H1 (cell line): Measurements from ENCODE around the gene COQ2. TPM values are rescaled to one million over a fixed set of nuclear protein-coding genes. Genes with fewer than 3 reads are reported as not detected.

ENCODE experiments used
- CTCF ChIA-PET: fragments of 300-600 bp; sonication (Branson Sonifier 250); formaldehyde crosslinking; loops from one replicate; lab custom pipeline; 2021; ENCODE audit not compliant: partially characterized antibody; lab: Charles Lee
- POLR2A ChIA-PET: fragments of 300-600 bp; sonication (Branson Sonifier 250); formaldehyde crosslinking; loops from one replicate; lab custom pipeline; 2021; ENCODE audit warnings: inconsistent platforms; ENCODE audit not compliant: partially characterized antibody; lab: Charles Lee
- DNase-seq, 2 experiments: peaks; one replicate each; pipeline versions ENCODE4 v3.0.0 to v3.0.0-alpha.2; 2010 to 2022; ENCODE audit warnings: low spot score in 2 of 2, low read depth in 1 of 2, mixed read lengths in 1 of 2
- FAIRE-seq: peaks from 2 replicates; lab custom pipeline; 2011; peaks lifted over from hg19 to GRCh38; lab: Jason Lieb, UNC
- H2AFZ ChIP-seq: 2 replicates; pipeline ENCODE4 v1.8.1; 2012; ENCODE audit warnings: low read length, inconsistent platforms
- H2AK5ac ChIP-seq: 2 replicates; pipeline ENCODE4 v1.6.1; 2013; ENCODE audit warnings: low read depth, low read length
- H2BK120ac ChIP-seq: replicated peaks from 2 replicates; pipeline ENCODE3; 2013; ENCODE audit warnings: low read depth, low read length, inconsistent platforms
- H2BK12ac ChIP-seq: 2 replicates; pipeline ENCODE4 v1.6.1; 2013; ENCODE audit warnings: low read depth, low read length
- H2BK15ac ChIP-seq: 2 replicates; pipeline ENCODE4 v1.6.1; 2013; ENCODE audit warnings: low read length
- H2BK20ac ChIP-seq: 2 replicates; pipeline ENCODE4 v1.6.1; 2013; ENCODE audit warnings: low read length
- H2BK5ac ChIP-seq: 2 replicates; pipeline ENCODE4 v1.6.1; 2013; ENCODE audit warnings: low read depth, low read length
- H3K14ac ChIP-seq: 2 replicates; pipeline ENCODE4 v1.6.1; 2013; ENCODE audit warnings: inconsistent platforms; ENCODE audit not compliant: insufficient read length
- H3K18ac ChIP-seq: 2 replicates; pipeline ENCODE4 v1.6.1; 2013; ENCODE audit warnings: low read length; ENCODE audit errors: extremely low read depth
- H3K23ac ChIP-seq: 2 replicates; pipeline ENCODE4 v1.6.1; 2013; ENCODE audit warnings: inconsistent platforms; ENCODE audit not compliant: insufficient read length
- H3K23me2 ChIP-seq: 2 replicates; pipeline ENCODE4 v1.6.1; 2013; ENCODE audit warnings: low read depth, low read length
- H3K27ac ChIP-seq: 2 replicates; pipeline ENCODE4 v1.6.1; 2011; ENCODE audit warnings: low read depth, low read length, inconsistent platforms
- H3K27me3 ChIP-seq, 4 experiments: replicated peaks in 1 of 4; 1 replicate in 1 of 4; 2 replicates in 3 of 4; pipeline versions ENCODE4 v1.6.1 to v1.8.1; 2011 to 2013; ENCODE audit warnings: low read length in 3 of 4, mild to moderate bottlenecking in 3 of 4, inconsistent platforms in 2 of 4, mixed read lengths in 2 of 4, moderate library complexity in 1 of 4; ENCODE audit not compliant: control insufficient read depth in 3 of 4, insufficient read depth in 3 of 4; ENCODE audit errors: extremely low read depth in 1 of 4
- H3K36me3 ChIP-seq, 4 experiments: 2 replicates each; pipeline versions ENCODE4 v1.6.1 to v1.8.1; 2011 to 2013; ENCODE audit warnings: mild to moderate bottlenecking in 4 of 4, low read length in 3 of 4, moderate library complexity in 2 of 4, control low read depth in 1 of 4, inconsistent platforms in 1 of 4; ENCODE audit not compliant: insufficient read depth in 4 of 4, control insufficient read depth in 2 of 4
- H3K4ac ChIP-seq: replicated peaks from 2 replicates; pipeline ENCODE3; 2013; ENCODE audit warnings: low read length, low read depth, mixed read lengths, inconsistent platforms; ENCODE audit not compliant: insufficient read length
- H3K4me1 ChIP-seq, 4 experiments: replicated peaks in 1 of 4; 1 replicate in 1 of 4; 2 replicates in 3 of 4; pipeline versions ENCODE4 v1.6.1 to v1.8.1; 2011 to 2013; ENCODE audit warnings: low read length in 3 of 4, inconsistent platforms in 2 of 4, mixed read lengths in 1 of 4; ENCODE audit not compliant: insufficient read depth in 4 of 4, control insufficient read depth in 3 of 4
- H3K4me2 ChIP-seq, 2 experiments: 2 replicates each; pipeline versions ENCODE4 v1.6.1 to v1.8.1; 2011 to 2013; ENCODE audit warnings: low read depth in 2 of 2, low read length in 2 of 2, control low read depth in 1 of 2, inconsistent platforms in 1 of 2, mild to moderate bottlenecking in 1 of 2; ENCODE audit not compliant: insufficient read depth in 1 of 2
- H3K4me3 ChIP-seq, 4 experiments: fragments of 200-600, 300-600 bp in 1 of 4; sonication (generic), shearing (Covaris generic), sonication (Bioruptor Twin) in 1 of 4; 2 replicates each; pipeline versions ENCODE4 v1.5.1 to v1.8.1; 2011 to 2016; ENCODE audit warnings: low read length in 4 of 4, low read depth in 3 of 4, control low read depth in 2 of 4, inconsistent platforms in 2 of 4, mild to moderate bottlenecking in 2 of 4, mixed read lengths in 1 of 4, moderate library complexity in 1 of 4; ENCODE audit not compliant: insufficient read depth in 2 of 4; ENCODE audit errors: extremely low read depth in 1 of 4
- H3K56ac ChIP-seq: replicated peaks from 2 replicates; pipeline ENCODE3; 2013; ENCODE audit warnings: low read depth, mild to moderate bottlenecking, mixed read lengths, low read length, inconsistent platforms; ENCODE audit not compliant: insufficient read length
- H3K79me1 ChIP-seq: 2 replicates; pipeline ENCODE4 v1.6.1; 2013; ENCODE audit warnings: low read depth, low read length, control low read depth
- H3K79me2 ChIP-seq, 2 experiments: 2 replicates each; pipeline versions ENCODE4 v1.6.1 to v1.8.1; 2012 to 2013; ENCODE audit warnings: low read length in 2 of 2, mild to moderate bottlenecking in 2 of 2, inconsistent platforms in 1 of 2; ENCODE audit not compliant: insufficient read depth in 2 of 2, control insufficient read depth in 1 of 2
- H3K9ac ChIP-seq, 4 experiments: replicated peaks in 1 of 4; 1 replicate in 1 of 4; 2 replicates in 3 of 4; pipeline versions ENCODE4 v1.6.1 to v1.8.1; 2011 to 2013; ENCODE audit warnings: low read depth in 3 of 4, low read length in 3 of 4, control low read depth in 2 of 4, mild to moderate bottlenecking in 2 of 4, moderate library complexity in 2 of 4, inconsistent platforms in 1 of 4; ENCODE audit errors: extremely low read depth in 1 of 4
- H3K9me3 ChIP-seq, 2 experiments: 2 replicates each; pipeline versions ENCODE4 v1.6.1 to v1.8.1; 2012 to 2013; ENCODE audit warnings: mild to moderate bottlenecking in 2 of 2, moderate library complexity in 2 of 2, control low read depth in 1 of 2, inconsistent platforms in 1 of 2, low read depth in 1 of 2, low read length in 1 of 2, mixed read lengths in 1 of 2; ENCODE audit not compliant: insufficient read depth in 2 of 2
- H4K20me1 ChIP-seq, 2 experiments: replicated peaks in 1 of 2; 2 replicates each; pipeline versions ENCODE3 to v1.8.1; 2011 to 2013; ENCODE audit warnings: inconsistent platforms in 2 of 2, low read length in 2 of 2, mild to moderate bottlenecking in 1 of 2; ENCODE audit not compliant: insufficient read depth in 2 of 2, control insufficient read depth in 1 of 2
- H4K5ac ChIP-seq: 2 replicates; pipeline ENCODE4 v1.6.1; 2013; ENCODE audit warnings: low read length, low read depth, mixed read lengths, inconsistent platforms; ENCODE audit not compliant: insufficient read length
- H4K8ac ChIP-seq: 2 replicates; pipeline ENCODE4 v1.8.0; 2013; ENCODE audit warnings: mild to moderate bottlenecking, moderate library complexity, low read length, inconsistent platforms; ENCODE audit not compliant: insufficient read depth; ENCODE audit errors: extremely low read depth
- H4K91ac ChIP-seq: replicated peaks from 2 replicates; pipeline ENCODE3; 2013; ENCODE audit warnings: low read length, mixed read lengths, inconsistent platforms; ENCODE audit not compliant: insufficient read length
- BRCA1 ChIP-seq: IDR thresholded peaks from 2 replicates; pipeline ENCODE4 v1.6.1; 2012; ENCODE audit warnings: low read depth, low read length, improper control_type of control experiment
- CHD2 ChIP-seq: IDR thresholded peaks from 2 replicates; pipeline ENCODE4 v1.6.1; 2012; ENCODE audit warnings: low read length, improper control_type of control experiment
- CREB1 ChIP-seq: IDR thresholded peaks from 2 replicates; pipeline ENCODE4 v1.6.1; 2012; ENCODE audit warnings: inconsistent platforms
- CTCF ChIP-seq, 3 experiments: IDR thresholded peaks; 1 replicate in 2 of 3; 2 replicates in 1 of 3; pipeline versions ENCODE4 v1.5.1 to v1.6.1; 2011; ENCODE audit warnings: low read length in 3 of 3, mild to moderate bottlenecking in 3 of 3, inconsistent platforms in 2 of 3, low read depth in 1 of 3, moderate library complexity in 1 of 3; ENCODE audit not compliant: insufficient read depth in 1 of 3; ENCODE audit errors: control extremely low read depth in 1 of 3
- SIN3A ChIP-seq, 2 experiments: IDR thresholded peaks in 1 of 2; conservative IDR thresholded peaks in 1 of 2; 2 replicates each; pipeline ENCODE4 v1.6.1; 2011 to 2012; ENCODE audit warnings: low read length in 2 of 2, improper control_type of control experiment in 1 of 2, low read depth in 1 of 2, mild to moderate bottlenecking in 1 of 2
- WGBS, 2 experiments: shearing (Covaris generic) in 1 of 2; methylation state at CpG; one replicate each; pipeline versions ENCODE4 v1.1.6 to v1.1.7; 2013 to 2015; ENCODE audit warnings: low lambda C conversion rate in 2 of 2, mixed read lengths in 2 of 2, inconsistent platforms in 1 of 2, low coverage in 1 of 2, missing lambda C conversion rate in 1 of 2; ENCODE audit not compliant: insufficient replicate concordance in 2 of 2, insufficient coverage in 1 of 2, insufficient read length in 1 of 2; ENCODE audit errors: extremely low coverage in 1 of 2, missing lambda C conversion rate in 1 of 2; 5-methylcytosine and 5-hydroxymethylcytosine counted together
- polyA plus RNA-seq, 7 experiments: library from polyadenylated mRNA; depleted of rRNA in 3 of 7; stranded (reverse) in 5 of 7; unstranded in 2 of 7; fragments of >200 nt in 5 of 7; fragments of 200-250 nt in 2 of 7; gene quantifications; 1 replicate in 5 of 7; 2 replicates in 1 of 7; 4 replicates in 1 of 7; pipeline versions ENCODE4 v1.2.1 to v1.2.3, GENCODE V29; 2011 to 2013; ENCODE audit warnings: missing spikeins in 2 of 7, mixed read lengths in 2 of 7
- total RNA-seq: library from RNA; stranded (reverse); fragmentation: NEBNext Ultra II Directional; extraction: Animal tissue kit (Norgen Biotek cat#: 25700); gene quantifications from 2 replicates; pipeline ENCODE4 v1.2.1, GENCODE V29; 2021

Gene COQ2
- total and polyA plus RNA-seq, 2 of the 8 experiments (the other 6 are each of a cell fraction or from before 2014, with no cell fraction given), result 21.5 to 22.9 TPM

- no peak for TF ChIP-seq BRCA1
- no peak for TF ChIP-seq SIN3A (conservative IDR thresholded peaks at IDR 0.05 in 1 of 2, IDR thresholded peaks at IDR 0.05 in 1 of 2; ENCODE audit: low read depth in 1 of 2, low read length in 2 of 2)
- no peak for TF ChIP-seq CREB1
- no peak for TF ChIP-seq CHD2
- no peak for TF ChIP-seq CTCF (IDR thresholded peaks at IDR 0.05; ENCODE audit: control extremely low read depth in 1 of 3, insufficient read depth in 1 of 3, low read depth in 1 of 3, low read length in 3 of 3)
- TF ChIP-seq, all 59 proteins: peak for 0
- DNase-seq (no peak), FAIRE-seq (no peak)
- Histone ChIP-seq H3K23ac (no peak overlapping the region), H3K18ac (no peak overlapping the region), H2AK5ac (no peak overlapping the region), H4K5ac (no peak overlapping the region), H3K27ac (no peak overlapping the region), H4K8ac (no peak overlapping the region), H3K23me2 (peaks cover 4% of the 10 kb centered on the region), H2BK15ac (no peak overlapping the region), H3K4me3 (no peak overlapping the region), H4K91ac (no peak overlapping the region), H3K4ac (no peak overlapping the region), H3K36me3 (no peaks in the 10 kb centered on the region), H3K4me1 (no peaks in the 10 kb centered on the region), H2BK5ac (no peak overlapping the region), H3K9ac (no peak overlapping the region), H3K79me1 (no peaks in the 10 kb centered on the region), H3K56ac (no peak overlapping the region), H2BK20ac (no peak overlapping the region), H2BK120ac (no peak overlapping the region), H3K79me2 (no peaks in the 10 kb centered on the region), H2AFZ (no peak overlapping the region), H3K27me3 (no peaks in the 10 kb centered on the region), H2BK12ac (no peak overlapping the region), H3K14ac (no peak overlapping the region), H4K20me1 (no peaks in the 10 kb centered on the region), H3K4me2 (no peak overlapping the region), H3K9me3 (no peaks in the 10 kb centered on the region)
- POLR2A ChIA-PET, result interaction anchor here (1.0 kb wide), 1 partner anchor 42 kb away, joined by 3 read pairs; the partner anchor contains the start of gene COQ2
- CTCF ChIA-PET, result interaction anchor here (1.3 to 1.7 kb wide), 5 partner anchors 11 to 36 kb away, joined by 4 to 6 read pairs (median 5); no protein-coding TSS in a partner anchor
- 95% methylated on average over 8 of the region's 8 CpGs; no CpG with 5 or more reads in 1 of the 2 experiments for WGBS, 2 experiments
Observed at GRCh38 chr4:83326546-83326945, 41.9 kb upstream of the COQ2 start.
